Stimulated activated CD8-positive, alpha-beta memory T cell treated with anti-CD3 and anti-CD28 coated beads, Interleukin-4, amount 100 ng/mL, for 48 hours (primary cell): ENCODE data around the gene NGB.

Source experiments
- DNase-seq: peaks from one replicate; pipeline ENCODE4 v3.0.0-alpha.2; 2020

The NGB gene

GRCh38 chr14:77225892-77226557 is 45.0 kb downstream of the NGB start:
- DNase-seq: no peak

DNA sequence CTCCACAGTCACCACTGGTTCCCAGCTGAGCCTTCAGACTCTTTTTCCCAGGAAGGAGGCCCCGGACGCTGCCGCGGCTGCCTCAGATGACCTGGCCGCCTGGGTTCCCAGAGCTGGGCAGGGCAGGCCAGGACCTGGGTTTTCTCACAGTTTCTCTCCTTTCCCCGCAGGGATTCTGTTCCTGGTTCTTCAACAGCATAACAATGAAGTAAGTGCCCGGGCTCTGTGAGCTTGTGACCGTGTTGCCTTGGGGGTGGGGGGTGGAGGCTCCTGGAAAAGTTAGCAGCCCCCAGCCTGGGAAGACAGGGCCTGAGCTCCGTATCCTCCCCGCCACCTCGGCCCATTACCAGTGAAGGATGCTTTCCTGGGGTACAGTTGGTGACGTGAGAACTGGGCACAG is 45.8 kb downstream of the NGB start:
- no peak for DNase-seq

DNA sequence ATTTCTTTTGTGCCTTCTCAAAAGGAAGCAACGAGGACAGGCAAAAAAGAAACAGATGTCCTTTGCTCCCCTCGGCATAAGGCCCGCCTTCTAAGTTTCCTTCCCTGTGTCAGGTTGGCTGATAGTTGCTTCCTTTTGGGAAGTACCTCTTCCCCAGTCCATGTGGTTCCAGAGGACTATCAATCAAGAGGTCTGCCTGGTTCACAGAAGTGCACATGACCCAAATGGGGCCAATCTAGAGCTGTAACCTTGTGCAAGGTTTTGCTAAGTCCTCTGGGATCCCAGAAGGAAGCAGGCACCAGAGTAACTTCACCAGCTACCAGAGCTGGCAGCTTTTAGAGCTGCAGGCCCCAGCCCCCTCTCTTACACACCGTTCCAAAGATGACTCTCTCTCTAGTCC is 46.8 kb downstream of the NGB start:
- no peak for DNase-seq

GRCh38 chr14:77222546-77223225 is 48.3 kb downstream of the NGB start:
- no peak for DNase-seq

- no peak for DNase-seq
Measured at GRCh38 chr14:77221241-77221871, 49.6 kb downstream of the NGB start.

- no peak for DNase-seq
Measured at GRCh38 chr14:77220246-77221017, 50.6 kb downstream of the NGB start.

GRCh38 chr14:77219591-77219990 is 51.4 kb downstream of the NGB start:
- DNase-seq: no peak

- DNase-seq: no peak
Measured at GRCh38 chr14:77217551-77217950, 53.5 kb downstream of the NGB start.
